Nephron (organoid): ENCODE measurements around the gene CHRNA1.

Source experiments
- H3K27ac Mint-ChIP-seq, 3 experiments: 2 replicates each; pipeline ENCODE4 v1.8.0; 2020; ENCODE audit warnings: mixed read lengths in 3 of 3, mild to moderate bottlenecking in 2 of 3, moderate library complexity in 1 of 3
- H3K27me3 Mint-ChIP-seq: 2 replicates; pipeline ENCODE4 v1.8.0; 2021; ENCODE audit warnings: low read depth, mild to moderate bottlenecking, moderate library complexity, mixed read lengths
- H3K36me3 Mint-ChIP-seq: 2 replicates; pipeline ENCODE4 v1.8.0; 2020; ENCODE audit warnings: low read depth, mixed read lengths
- H3K4me1 Mint-ChIP-seq: 2 replicates; pipeline ENCODE4 v1.8.0; 2020; ENCODE audit warnings: mixed read lengths
- H3K4me3 Mint-ChIP-seq, 3 experiments: 2 replicates each; pipeline ENCODE4 v1.8.0; 2020; ENCODE audit warnings: mild to moderate bottlenecking in 3 of 3, mixed read lengths in 3 of 3, moderate library complexity in 2 of 3
- H3K9me3 Mint-ChIP-seq: 2 replicates; pipeline ENCODE4 v1.8.0; 2020; ENCODE audit warnings: mixed read lengths
- TF ChIP-seq, protein P1 (sequence below), 3 experiments: fragments of 200-600 bp; sonication (generic); IDR thresholded peaks; one replicate each; pipeline ENCODE4 v1.5.0; 2021; ENCODE audit warnings: antibody characterized with exemption in 3 of 3; ENCODE audit not compliant: unreplicated experiment in 3 of 3

CHRNA1 gene

DNA sequence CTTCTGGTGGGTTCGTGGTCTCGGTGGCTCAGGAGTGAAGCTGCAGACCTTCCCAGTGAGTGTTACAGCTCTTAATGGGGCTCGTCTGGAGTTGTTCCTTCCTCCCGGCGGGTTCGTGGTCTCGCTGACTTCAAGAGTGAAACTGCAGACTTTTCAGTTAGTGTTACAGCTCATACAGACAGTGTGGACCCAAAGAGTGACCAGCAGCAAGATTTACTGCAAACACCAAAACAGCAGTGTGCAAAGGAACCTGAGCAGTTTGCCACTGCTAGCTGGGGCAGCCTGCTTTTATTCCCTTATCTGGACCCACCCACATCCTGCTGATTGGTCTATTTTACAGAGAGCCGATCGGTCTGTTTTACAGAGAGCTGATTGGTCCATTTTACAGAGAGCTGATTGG lies 55.6 kb downstream of the CHRNA1 start:
- peaks cover 9% of the 10 kb centered on the region for H3K27me3 Mint-ChIP-seq
- H3K4me3 Mint-ChIP-seq = no peak overlapping the region
- no peaks in the 10 kb centered on the region for H3K9me3 Mint-ChIP-seq
- no peak overlapping the region for H3K27ac Mint-ChIP-seq
- no peaks in the 10 kb centered on the region for H3K36me3 Mint-ChIP-seq
- H3K4me1 Mint-ChIP-seq = no peaks in the 10 kb centered on the region
- TF ChIP-seq, protein P1, sequence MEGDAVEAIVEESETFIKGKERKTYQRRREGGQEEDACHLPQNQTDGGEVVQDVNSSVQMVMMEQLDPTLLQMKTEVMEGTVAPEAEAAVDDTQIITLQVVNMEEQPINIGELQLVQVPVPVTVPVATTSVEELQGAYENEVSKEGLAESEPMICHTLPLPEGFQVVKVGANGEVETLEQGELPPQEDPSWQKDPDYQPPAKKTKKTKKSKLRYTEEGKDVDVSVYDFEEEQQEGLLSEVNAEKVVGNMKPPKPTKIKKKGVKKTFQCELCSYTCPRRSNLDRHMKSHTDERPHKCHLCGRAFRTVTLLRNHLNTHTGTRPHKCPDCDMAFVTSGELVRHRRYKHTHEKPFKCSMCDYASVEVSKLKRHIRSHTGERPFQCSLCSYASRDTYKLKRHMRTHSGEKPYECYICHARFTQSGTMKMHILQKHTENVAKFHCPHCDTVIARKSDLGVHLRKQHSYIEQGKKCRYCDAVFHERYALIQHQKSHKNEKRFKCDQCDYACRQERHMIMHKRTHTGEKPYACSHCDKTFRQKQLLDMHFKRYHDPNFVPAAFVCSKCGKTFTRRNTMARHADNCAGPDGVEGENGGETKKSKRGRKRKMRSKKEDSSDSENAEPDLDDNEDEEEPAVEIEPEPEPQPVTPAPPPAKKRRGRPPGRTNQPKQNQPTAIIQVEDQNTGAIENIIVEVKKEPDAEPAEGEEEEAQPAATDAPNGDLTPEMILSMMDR (IDR thresholded peaks at IDR 0.05; ENCODE audit: unreplicated experiment in 3 of 3) = no peak

- Mint-ChIP-seq H3K4me1 (no peaks in the 10 kb centered on the region), H3K36me3 (no peaks in the 10 kb centered on the region), H3K27ac (no peak overlapping the region), H3K27me3 (peaks cover 16% of the 10 kb centered on the region), H3K9me3 (no peaks in the 10 kb centered on the region), H3K4me3 (no peak overlapping the region)
- TF ChIP-seq, protein P1 (IDR thresholded peaks at IDR 0.05; ENCODE audit: unreplicated experiment in 3 of 3) = no peak
Measured at GRCh38 chr2:174705321-174705720, 59.0 kb downstream of the CHRNA1 start.

- Mint-ChIP-seq H3K4me1 (no peaks in the 10 kb centered on the region), H3K9me3 (no peaks in the 10 kb centered on the region), H3K27me3 (peaks cover 16% of the 10 kb centered on the region)
Measured at GRCh38 chr2:174704642-174705041, 59.6 kb downstream of the CHRNA1 start.

DNA sequence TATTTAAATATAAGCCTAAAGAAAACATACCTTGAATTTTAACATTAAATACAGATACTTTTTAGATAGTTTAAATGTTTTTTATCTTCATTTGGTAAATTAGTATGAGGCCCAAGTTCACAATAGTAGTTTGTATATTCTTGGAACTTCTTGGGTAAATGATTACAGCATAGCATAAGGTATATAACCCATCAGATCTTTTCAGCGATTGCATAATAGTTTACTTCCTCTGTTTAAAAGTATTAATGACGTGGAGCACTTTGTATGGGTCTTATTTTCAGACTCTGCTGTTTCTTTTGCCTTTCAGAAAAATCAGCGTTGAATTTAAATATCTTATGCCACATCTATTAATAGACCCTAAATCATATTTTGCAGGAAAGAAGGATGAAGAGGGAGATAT lies 60.2 kb downstream of the CHRNA1 start:
- TF ChIP-seq, protein P1 (IDR thresholded peaks at IDR 0.05; ENCODE audit: unreplicated experiment in 3 of 3) = no peak
- Mint-ChIP-seq H3K4me1 (no peaks in the 10 kb centered on the region), H3K27ac (no peak overlapping the region), H3K27me3 (peaks cover 16% of the 10 kb centered on the region), H3K9me3 (no peaks in the 10 kb centered on the region), H3K36me3 (no peaks in the 10 kb centered on the region), H3K4me3 (no peak overlapping the region)

More at GRCh38 chr2:174704642-174705041, 59.6 kb downstream of the CHRNA1 start:
- TF ChIP-seq, protein P1 (IDR thresholded peaks at IDR 0.05; ENCODE audit: unreplicated experiment in 3 of 3) = no peak
- H3K27ac Mint-ChIP-seq = no peak overlapping the region
- H3K4me3 Mint-ChIP-seq = no peak overlapping the region
- H3K36me3 Mint-ChIP-seq = no peaks in the 10 kb centered on the region

DNA sequence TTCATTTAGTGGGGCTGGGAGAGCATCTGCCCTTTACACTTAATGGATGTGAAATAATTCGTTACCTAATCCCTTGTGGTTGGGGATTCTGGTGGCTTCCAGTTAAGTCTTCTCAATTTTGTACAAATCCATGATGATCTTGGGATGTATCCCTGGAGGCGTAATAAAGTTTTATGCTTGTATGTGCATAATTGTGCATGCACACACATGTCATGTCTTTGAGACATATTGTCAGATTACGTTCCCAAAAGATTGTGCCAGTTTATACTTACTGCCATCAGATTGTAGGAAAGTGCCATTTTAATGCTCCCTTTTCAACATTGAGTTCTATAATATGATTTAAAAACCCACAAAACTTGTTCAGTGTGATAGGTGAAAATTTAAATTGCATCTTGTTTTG lies 60.8 kb downstream of the CHRNA1 start:
- Mint-ChIP-seq H3K27me3 (peaks cover 16% of the 10 kb centered on the region), H3K4me3 (no peak overlapping the region), H3K36me3 (no peaks in the 10 kb centered on the region), H3K9me3 (no peaks in the 10 kb centered on the region), H3K4me1 (no peaks in the 10 kb centered on the region), H3K27ac (no peak overlapping the region)
- TF ChIP-seq, protein P1 (IDR thresholded peaks at IDR 0.05; ENCODE audit: unreplicated experiment in 3 of 3) = no peak

- Mint-ChIP-seq H3K4me3 (no peak overlapping the region), H3K27me3 (peaks cover 16% of the 10 kb centered on the region), H3K36me3 (no peaks in the 10 kb centered on the region), H3K4me1 (no peaks in the 10 kb centered on the region), H3K27ac (no peak overlapping the region), H3K9me3 (no peaks in the 10 kb centered on the region)
- TF ChIP-seq, protein P1 (IDR thresholded peaks at IDR 0.05; ENCODE audit: unreplicated experiment in 3 of 3) = no peak
Measured at GRCh38 chr2:174702541-174702940, 61.7 kb downstream of the CHRNA1 start.
